WTC11 (cell line): ENCODE measurements around the gene FAM76B. TPM values are rescaled to one million over a fixed set of nuclear protein-coding genes. Genes with fewer than 3 reads are reported as not detected.

Experiments
- ATAC-seq: fragments of 200-7000 bp; cut with Tn5 transposase; 2 replicates; pipeline ENCODE4 v1.10.0; 2021; ENCODE audit warnings: mild to moderate bottlenecking, moderate library complexity
- CTCF ChIA-PET: fragments of 300-600 bp; sonication (Branson Sonifier 250); formaldehyde crosslinking; loops from one replicate; lab custom pipeline; 2021; ENCODE audit warnings: antibody characterized with exemption; lab: Charles Lee
- POLR2A ChIA-PET: fragments of 350-600 bp; sonication (Branson Sonifier 250); formaldehyde crosslinking; loops from one replicate; lab custom pipeline; 2021; ENCODE audit warnings: antibody characterized with exemption; lab: Charles Lee
- DNase-seq: peaks from one replicate; pipeline ENCODE4 v3.0.0; 2021; ENCODE audit warnings: low spot score
- H3K27ac Mint-ChIP-seq: 2 replicates; pipeline ENCODE4 v1.8.0; 2021; ENCODE audit warnings: mixed read lengths
- H3K27me3 Mint-ChIP-seq: 2 replicates; pipeline ENCODE4 v1.8.0; 2021; ENCODE audit warnings: low read depth, mild to moderate bottlenecking, moderate library complexity, mixed read lengths
- H3K36me3 Mint-ChIP-seq: 2 replicates; pipeline ENCODE4 v1.8.0; 2021; ENCODE audit warnings: mixed read lengths
- H3K4me1 Mint-ChIP-seq: 2 replicates; pipeline ENCODE4 v1.8.0; 2022; ENCODE audit warnings: mixed read lengths
- H3K4me3 Mint-ChIP-seq: 2 replicates; pipeline ENCODE4 v1.8.0; 2021; ENCODE audit warnings: mild to moderate bottlenecking, moderate library complexity, mixed read lengths
- H3K9me3 Mint-ChIP-seq: 2 replicates; pipeline ENCODE4 v1.8.0; 2021; ENCODE audit warnings: mixed read lengths
- ARID4B ChIP-seq: sonication (generic); formaldehyde crosslinking; IDR thresholded peaks from 2 replicates; pipeline ENCODE4 v1.8.0; 2023; ENCODE audit warnings: missing genetic modification reagents, mild to moderate bottlenecking, borderline replicate concordance
- CTCF ChIP-seq: fragments of 200-600 bp; IDR thresholded peaks from 2 replicates; pipeline ENCODE4 v1.8.0; 2022; ENCODE audit warnings: antibody characterized with exemption
- E2F5 ChIP-seq: sonication (generic); formaldehyde crosslinking; IDR thresholded peaks from 2 replicates; pipeline ENCODE4 v1.8.1; 2022; ENCODE audit warnings: mild to moderate bottlenecking, moderate library complexity, missing genetic modification reagents
- ERG ChIP-seq: fragments of 250-450 bp; sonication (Bioruptor Pico); IDR thresholded peaks from 2 replicates; pipeline ENCODE4 v1.8.0; 2021; ENCODE audit warnings: mild to moderate bottlenecking
- FOXP4 ChIP-seq: sonication (generic); formaldehyde crosslinking; IDR thresholded peaks from 2 replicates; pipeline ENCODE4 v1.8.0; 2022; ENCODE audit warnings: mild to moderate bottlenecking, missing genetic modification reagents
- MAX ChIP-seq: sonication (generic); formaldehyde crosslinking; IDR thresholded peaks from 2 replicates; pipeline ENCODE4 v1.8.0; 2022; ENCODE audit warnings: mild to moderate bottlenecking, missing genetic modification reagents
- MLX ChIP-seq: sonication (generic); formaldehyde crosslinking; IDR thresholded peaks from 2 replicates; pipeline ENCODE4 v1.8.1; 2023; ENCODE audit warnings: mild to moderate bottlenecking, missing genetic modification reagents, moderate library complexity
- SMAD4 ChIP-seq: sonication (generic); formaldehyde crosslinking; IDR thresholded peaks from 2 replicates; pipeline ENCODE4 v1.8.0; 2022; ENCODE audit warnings: mild to moderate bottlenecking, missing genetic modification reagents
- TEAD1 ChIP-seq: sonication (generic); formaldehyde crosslinking; IDR thresholded peaks from 2 replicates; pipeline ENCODE4 v1.8.0; 2022; ENCODE audit warnings: mild to moderate bottlenecking, missing genetic modification reagents
- ZNF423 ChIP-seq: fragments of 250-450 bp; sonication (Bioruptor Pico); IDR thresholded peaks from 2 replicates; pipeline ENCODE4 v2.1.2; 2022; ENCODE audit warnings: mild to moderate bottlenecking, moderate library complexity
- ZNF532 ChIP-seq: fragments of 250-450 bp; sonication (Bioruptor Pico); IDR thresholded peaks from 2 replicates; pipeline ENCODE4 v1.9.0; 2021; ENCODE audit warnings: mild to moderate bottlenecking, borderline replicate concordance
- total RNA-seq: library from RNA; stranded (reverse); gene quantifications from 3 replicates; pipeline ENCODE4 v1.2.3, GENCODE V29; 2021

FAM76B gene
- total RNA-seq, 1 experiment from 2014 or later, result 30.0 TPM

GRCh38 chr11:95803973-95804372, 14.4 kb upstream of the FAM76B start (continued):
- TF ChIP-seq ZNF532 (CRISPR knock-in tag) (no peak), TEAD1 (no peak), CTCF (no peak), MAX (CRISPR knock-in tag) (no peak), ARID4B (CRISPR knock-in tag) (no peak), SMAD4 (CRISPR knock-in tag) (no peak)

- H3K36me3 Mint-ChIP-seq, result peaks cover 69% of the 10 kb centered on the region
- ATAC-seq, result no peak
- POLR2A ChIA-PET, result interaction anchor here (0.7 kb wide), 1 partner anchor 15 kb away, joined by 6 read pairs; no protein-coding TSS in a partner anchor
Observed at GRCh38 chr11:95802806-95803205, 13.2 kb upstream of the FAM76B start.

More at GRCh38 chr11:95802806-95803205, 13.2 kb upstream of the FAM76B start:
- no peaks in the 10 kb centered on the region for H3K27me3 Mint-ChIP-seq
- H3K27ac Mint-ChIP-seq, result no peak overlapping the region
- H3K4me3 Mint-ChIP-seq, result no peak overlapping the region
- CTCF ChIA-PET, result no interaction called here
- no peaks in the 10 kb centered on the region for H3K4me1 Mint-ChIP-seq
- TF ChIP-seq ZNF423 (CRISPR knock-in tag), result no peak
- TF ChIP-seq E2F5 (CRISPR knock-in tag), result no peak
- no peak for TF ChIP-seq FOXP4
- TF ChIP-seq MLX (CRISPR knock-in tag), result no peak
- TF ChIP-seq ERG, result no peak
- DNase-seq, result no peak
- peaks cover 20% of the 10 kb centered on the region for H3K9me3 Mint-ChIP-seq
